Measurements from ENCODE around the gene CEACAM21.

Gene CEACAM21

DNA sequence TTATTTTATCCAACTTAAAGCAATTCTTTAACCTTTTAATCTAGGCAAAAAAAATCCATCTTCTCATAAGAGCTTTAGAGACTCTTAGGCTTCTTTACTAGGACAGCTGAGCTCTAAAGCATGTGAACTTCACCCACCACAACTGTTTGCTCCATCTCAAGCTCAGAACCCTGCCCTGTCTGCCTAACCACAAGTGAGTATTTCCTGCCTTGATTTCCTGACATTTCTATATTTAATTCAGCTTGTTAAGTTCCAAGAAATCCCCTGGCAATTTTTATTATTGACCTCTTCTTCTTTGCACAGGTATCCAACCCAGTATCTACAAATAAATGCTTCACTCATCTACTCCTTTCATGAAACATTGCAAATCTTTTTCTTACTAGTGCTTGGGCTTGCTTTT, 21.1 kb upstream of the CEACAM21 start:
- no peak overlapping the region for H3K4me3 ChIP-seq (ENCODE audit: low read depth, low read length)
- DNase-seq (ENCODE audit: low read depth): peak; percentile 53
- TF ChIP-seq, protein P1, sequence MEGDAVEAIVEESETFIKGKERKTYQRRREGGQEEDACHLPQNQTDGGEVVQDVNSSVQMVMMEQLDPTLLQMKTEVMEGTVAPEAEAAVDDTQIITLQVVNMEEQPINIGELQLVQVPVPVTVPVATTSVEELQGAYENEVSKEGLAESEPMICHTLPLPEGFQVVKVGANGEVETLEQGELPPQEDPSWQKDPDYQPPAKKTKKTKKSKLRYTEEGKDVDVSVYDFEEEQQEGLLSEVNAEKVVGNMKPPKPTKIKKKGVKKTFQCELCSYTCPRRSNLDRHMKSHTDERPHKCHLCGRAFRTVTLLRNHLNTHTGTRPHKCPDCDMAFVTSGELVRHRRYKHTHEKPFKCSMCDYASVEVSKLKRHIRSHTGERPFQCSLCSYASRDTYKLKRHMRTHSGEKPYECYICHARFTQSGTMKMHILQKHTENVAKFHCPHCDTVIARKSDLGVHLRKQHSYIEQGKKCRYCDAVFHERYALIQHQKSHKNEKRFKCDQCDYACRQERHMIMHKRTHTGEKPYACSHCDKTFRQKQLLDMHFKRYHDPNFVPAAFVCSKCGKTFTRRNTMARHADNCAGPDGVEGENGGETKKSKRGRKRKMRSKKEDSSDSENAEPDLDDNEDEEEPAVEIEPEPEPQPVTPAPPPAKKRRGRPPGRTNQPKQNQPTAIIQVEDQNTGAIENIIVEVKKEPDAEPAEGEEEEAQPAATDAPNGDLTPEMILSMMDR (IDR thresholded peaks at IDR 0.05; ENCODE audit: insufficient read depth, low read depth, low read length, missing control alignments): no peak

GRCh38 chr19:41555748-41556147, 20.2 kb upstream of the CEACAM21 start:
- TF ChIP-seq, protein P1 (IDR thresholded peaks at IDR 0.05; ENCODE audit: insufficient read depth, low read depth, low read length, missing control alignments): no peak
- DNase-seq (ENCODE audit: low read depth): no peak
- H3K4me3 ChIP-seq (ENCODE audit: low read depth, low read length): no peak overlapping the region

- TF ChIP-seq, protein P1 (IDR thresholded peaks at IDR 0.05; ENCODE audit: insufficient read depth, low read depth, low read length, missing control alignments): no peak
- peak; percentile 29 for DNase-seq (ENCODE audit: low read depth)
- no peak overlapping the region for H3K4me3 ChIP-seq (ENCODE audit: low read depth, low read length)
These were observed 12.0 kb upstream of the CEACAM21 start for GRCh38 chr19:41563854-41564514.

- no peak overlapping the region for H3K4me3 ChIP-seq (ENCODE audit: low read depth, low read length)
- no peak for DNase-seq (ENCODE audit: low read depth)
- TF ChIP-seq, protein P1 (IDR thresholded peaks at IDR 0.05; ENCODE audit: insufficient read depth, low read depth, low read length, missing control alignments): no peak
These were observed 11.2 kb upstream of the CEACAM21 start for GRCh38 chr19:41564515-41565378.

DNA sequence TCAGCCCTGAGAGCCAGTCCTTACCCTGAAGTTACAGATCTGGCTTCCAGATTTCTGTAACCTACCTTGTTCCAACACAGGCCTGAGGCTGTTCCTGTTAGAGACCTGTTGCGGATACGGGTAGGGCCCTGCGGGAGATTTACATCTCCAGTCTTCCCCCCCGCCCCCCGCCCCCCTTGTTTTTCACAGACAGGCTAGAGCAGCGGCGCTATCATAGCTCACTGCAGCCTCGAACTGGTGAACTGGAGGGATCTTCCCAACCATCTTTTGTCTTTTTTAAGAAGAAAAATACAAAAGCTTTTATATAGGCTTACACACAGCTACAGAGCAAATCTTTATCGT, 10.6 kb upstream of the CEACAM21 start:
- TF ChIP-seq, protein P1 (IDR thresholded peaks at IDR 0.05; ENCODE audit: insufficient read depth, low read depth, low read length, missing control alignments): no peak
- H3K4me3 ChIP-seq (ENCODE audit: low read depth, low read length): no peak overlapping the region
- no peak for DNase-seq (ENCODE audit: low read depth)

GRCh38 chr19:41566001-41566400, 10.0 kb upstream of the CEACAM21 start:
- TF ChIP-seq, protein P1 (IDR thresholded peaks at IDR 0.05; ENCODE audit: insufficient read depth, low read depth, low read length, missing control alignments): no peak
- DNase-seq (ENCODE audit: low read depth): no peak
- no peak overlapping the region for H3K4me3 ChIP-seq (ENCODE audit: low read depth, low read length)

Data from GM12865 (cell line).